A673 (cell line): ENCODE results near the gene CFAP61. TPM values are rescaled to one million over a fixed set of nuclear protein-coding genes. Genes with fewer than 3 reads are reported as not detected.

ENCODE experiments used
- BruUV-seq: library from RNA; stranded (reverse); fragments of 400-500 nt; replicated peaks from 2 replicates; lab custom pipeline; 2021; lab: Mats Ljungman, UMichigan
- CTCF ChIA-PET: fragments of 300-600 bp; sonication (Branson Sonifier 250); formaldehyde crosslinking; loops from one replicate; lab custom pipeline; 2022; ENCODE audit warnings: antibody characterized with exemption; lab: Charles Lee
- POLR2A ChIA-PET: fragments of 300-600 bp; sonication (Branson Sonifier 250); formaldehyde crosslinking; loops from one replicate; lab custom pipeline; 2022; ENCODE audit warnings: antibody characterized with exemption; ENCODE audit not compliant: low non-redundant PET; lab: Charles Lee
- DNase-seq: peaks from one replicate; pipeline ENCODE4 v3.0.0-alpha.2; 2015; ENCODE audit warnings: low spot score
- H3K27ac ChIP-seq: fragments of 200-600 bp; sonication (generic); 2 replicates; pipeline ENCODE4 v1.5.1; 2016; ENCODE audit warnings: mixed run types, low read depth, mild to moderate bottlenecking, mixed read lengths, antibody characterized with exemption, low read length; ENCODE audit not compliant: poor library complexity, severe bottlenecking
- H3K27me3 ChIP-seq: fragments of 200-600 bp; sonication (generic); replicated peaks from 2 replicates; pipeline ENCODE4 v1.6.1; 2017; ENCODE audit warnings: mixed run types, low read depth, mild to moderate bottlenecking, mixed read lengths, antibody characterized with exemption, low read length; ENCODE audit not compliant: insufficient read depth, poor library complexity
- H3K36me3 ChIP-seq: fragments of 200-600 bp; sonication (generic); 2 replicates; pipeline ENCODE4 v1.6.1; 2016; ENCODE audit warnings: mixed run types, mild to moderate bottlenecking, mixed read lengths, antibody characterized with exemption, low read length; ENCODE audit not compliant: insufficient read depth, poor library complexity, severe bottlenecking
- H3K4me1 ChIP-seq: fragments of 200-600 bp; sonication (generic); 2 replicates; pipeline ENCODE4 v1.6.1; 2017; ENCODE audit warnings: mixed run types, mild to moderate bottlenecking, mixed read lengths, antibody characterized with exemption, low read length; ENCODE audit not compliant: insufficient read depth, poor library complexity, severe bottlenecking
- H3K4me3 ChIP-seq: fragments of 200-600 bp; sonication (generic); 2 replicates; pipeline ENCODE4 v1.5.1; 2016; ENCODE audit warnings: low read depth, mixed run types, mild to moderate bottlenecking, mixed read lengths, low read length; ENCODE audit not compliant: poor library complexity, severe bottlenecking
- H3K9me3 ChIP-seq: fragments of 200-600 bp; sonication (generic); 2 replicates; pipeline ENCODE4 v1.6.1; 2016; ENCODE audit warnings: mixed run types, low read depth, mild to moderate bottlenecking, mixed read lengths, antibody characterized with exemption, low read length; ENCODE audit not compliant: poor library complexity, severe bottlenecking
- EZH2 ChIP-seq: fragments of 200-600 bp; sonication (generic); IDR thresholded peaks from 2 replicates; pipeline ENCODE4 v1.6.1; 2017; ENCODE audit warnings: borderline replicate concordance, low read depth, mild to moderate bottlenecking, mixed read lengths, antibody characterized with exemption, low read length; ENCODE audit not compliant: poor library complexity, severe bottlenecking
- intact Hi-C: fragments of 100-400 bp; cut with micrococcal nuclease; formaldehyde crosslinking; loops from one replicate; pipeline ENCODE4 v1.10.0; 2022; ENCODE audit not compliant: unreplicated experiment
- total RNA-seq: library from RNA; stranded (reverse); gene quantifications from 2 replicates; pipeline ENCODE4 v1.2.3, GENCODE V29; 2021
- TF ChIP-seq, protein P1 (sequence below): fragments of 300-800, 200-600 bp; sonication (generic); conservative IDR thresholded peaks from 2 replicates; pipeline ENCODE4 v1.5.1; 2017; ENCODE audit warnings: low read depth, mild to moderate bottlenecking, antibody characterized with exemption, low read length, moderate library complexity, mixed read lengths

Gene CFAP61
- total RNA-seq, 1 experiment from 2014 or later: not detected

DNA sequence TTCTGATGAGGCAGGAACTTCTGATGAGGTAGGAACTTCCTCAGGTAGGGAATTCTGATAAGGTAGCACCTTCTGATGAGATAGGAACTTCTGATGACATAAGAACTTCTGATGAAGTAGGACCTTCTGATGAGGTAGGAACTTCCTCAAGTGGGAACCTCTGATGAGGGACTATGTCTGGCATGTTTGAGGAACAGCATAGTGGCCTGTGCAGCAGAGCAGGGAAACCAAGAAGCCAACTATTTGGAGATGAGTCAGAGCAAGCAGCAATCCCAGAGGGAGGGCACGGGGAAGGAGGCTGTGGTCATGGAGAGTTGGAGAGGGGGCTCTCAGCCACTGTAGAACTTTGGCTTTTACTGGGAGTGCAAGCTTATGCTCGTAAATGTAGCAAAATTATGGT is 132.4 kb downstream of the CFAP61 start:
- Histone ChIP-seq H3K4me3 (no peak overlapping the region), H3K9me3 (no peaks in the 10 kb centered on the region), H3K27me3 (peaks cover 10% of the 10 kb centered on the region), H3K27ac (no peak overlapping the region), H3K4me1 (no peaks in the 10 kb centered on the region), H3K36me3 (no peaks in the 10 kb centered on the region)
- no TSS peak for BruUV-seq
- POLR2A ChIA-PET: no interaction called here
- no peak for DNase-seq
- CTCF ChIA-PET: no interaction called here
- TF ChIP-seq, protein P1, sequence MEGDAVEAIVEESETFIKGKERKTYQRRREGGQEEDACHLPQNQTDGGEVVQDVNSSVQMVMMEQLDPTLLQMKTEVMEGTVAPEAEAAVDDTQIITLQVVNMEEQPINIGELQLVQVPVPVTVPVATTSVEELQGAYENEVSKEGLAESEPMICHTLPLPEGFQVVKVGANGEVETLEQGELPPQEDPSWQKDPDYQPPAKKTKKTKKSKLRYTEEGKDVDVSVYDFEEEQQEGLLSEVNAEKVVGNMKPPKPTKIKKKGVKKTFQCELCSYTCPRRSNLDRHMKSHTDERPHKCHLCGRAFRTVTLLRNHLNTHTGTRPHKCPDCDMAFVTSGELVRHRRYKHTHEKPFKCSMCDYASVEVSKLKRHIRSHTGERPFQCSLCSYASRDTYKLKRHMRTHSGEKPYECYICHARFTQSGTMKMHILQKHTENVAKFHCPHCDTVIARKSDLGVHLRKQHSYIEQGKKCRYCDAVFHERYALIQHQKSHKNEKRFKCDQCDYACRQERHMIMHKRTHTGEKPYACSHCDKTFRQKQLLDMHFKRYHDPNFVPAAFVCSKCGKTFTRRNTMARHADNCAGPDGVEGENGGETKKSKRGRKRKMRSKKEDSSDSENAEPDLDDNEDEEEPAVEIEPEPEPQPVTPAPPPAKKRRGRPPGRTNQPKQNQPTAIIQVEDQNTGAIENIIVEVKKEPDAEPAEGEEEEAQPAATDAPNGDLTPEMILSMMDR: no peak
- no peak for TF ChIP-seq EZH2
- intact Hi-C loops: no loop called here

DNA sequence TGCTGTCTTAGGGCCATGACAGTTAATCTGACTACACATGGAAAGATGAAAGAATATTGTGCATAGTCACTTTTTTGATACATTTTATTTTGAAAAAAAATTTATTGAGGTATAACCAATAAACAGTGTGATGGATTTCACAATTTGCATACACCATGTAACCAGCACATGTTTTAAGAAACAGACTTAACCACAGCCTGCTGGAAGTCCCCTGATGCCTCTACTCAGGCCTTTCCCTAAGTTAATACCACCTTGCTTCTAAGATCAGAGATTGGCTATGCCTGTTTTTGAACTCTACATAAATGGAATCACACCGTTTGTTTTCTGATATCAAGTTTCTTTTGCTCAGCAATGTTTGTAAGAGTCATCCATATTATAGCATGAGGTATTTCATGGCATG is 136.3 kb downstream of the CFAP61 start:
- ChIA-PET CTCF (no interaction called here), POLR2A (no interaction called here)
- Histone ChIP-seq H3K9me3 (no peaks in the 10 kb centered on the region), H3K4me1 (no peaks in the 10 kb centered on the region), H3K27ac (no peak overlapping the region), H3K36me3 (no peaks in the 10 kb centered on the region), H3K4me3 (no peak overlapping the region), H3K27me3 (no peaks in the 10 kb centered on the region)
- DNase-seq: no peak
- TF ChIP-seq, protein P1: no peak
- TF ChIP-seq EZH2: no peak
- no TSS peak for BruUV-seq
- intact Hi-C loops: no loop called here

DNA sequence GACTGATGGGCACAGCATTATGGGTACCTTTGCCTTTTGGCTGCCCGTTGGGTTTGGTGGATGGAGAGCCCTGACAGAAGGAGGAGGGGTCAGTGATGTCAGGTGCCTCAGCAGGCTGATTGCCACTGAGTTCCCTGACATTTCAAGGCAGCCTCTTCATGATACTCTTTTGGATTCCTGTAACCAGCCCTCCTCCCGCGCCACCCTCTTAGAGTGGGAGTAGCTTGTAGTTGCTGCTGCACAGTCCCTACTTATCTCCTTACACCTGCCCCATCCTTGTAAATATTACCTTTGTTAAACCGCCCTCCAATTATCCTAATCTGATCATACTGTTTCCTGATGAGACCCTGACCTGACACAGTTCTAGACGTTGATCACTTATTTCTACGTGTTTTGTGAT is 140.0 kb downstream of the CFAP61 start:
- BruUV-seq: no TSS peak
- TF ChIP-seq EZH2: no peak
- TF ChIP-seq, protein P1: no peak
- POLR2A ChIA-PET: no interaction called here

More for the DNA sequence above, 140.0 kb downstream of the CFAP61 start:
- Histone ChIP-seq H3K9me3 (no peaks in the 10 kb centered on the region), H3K27ac (no peak overlapping the region), H3K4me3 (no peak overlapping the region), H3K27me3 (no peaks in the 10 kb centered on the region), H3K4me1 (no peaks in the 10 kb centered on the region), H3K36me3 (no peaks in the 10 kb centered on the region)
- no peak for DNase-seq
- CTCF ChIA-PET: no interaction called here
- intact Hi-C loops: no loop called here
